Mammary epithelial cell (primary cell): ENCODE results near the gene SLC66A1.

Experiments used
- EZH2 ChIP-seq: IDR thresholded peaks from 2 replicates; pipeline ENCODE4 v1.6.1; 2012; ENCODE audit warnings: low read length, inconsistent platforms, borderline replicate concordance
- TF ChIP-seq, protein P1 (sequence below), 2 donors: IDR thresholded peaks in 1 of 2; conservative IDR thresholded peaks in 1 of 2; 2 replicates each; pipeline ENCODE4 v1.5.1; 2011 to 2012; ENCODE audit warnings: inconsistent platforms in 2 of 2, low read length in 2 of 2, mild to moderate bottlenecking in 2 of 2, control low read depth in 1 of 2, low read depth in 1 of 2; ENCODE audit not compliant: insufficient read depth in 1 of 2; ENCODE audit errors: extremely low read depth in 1 of 2

DNA sequence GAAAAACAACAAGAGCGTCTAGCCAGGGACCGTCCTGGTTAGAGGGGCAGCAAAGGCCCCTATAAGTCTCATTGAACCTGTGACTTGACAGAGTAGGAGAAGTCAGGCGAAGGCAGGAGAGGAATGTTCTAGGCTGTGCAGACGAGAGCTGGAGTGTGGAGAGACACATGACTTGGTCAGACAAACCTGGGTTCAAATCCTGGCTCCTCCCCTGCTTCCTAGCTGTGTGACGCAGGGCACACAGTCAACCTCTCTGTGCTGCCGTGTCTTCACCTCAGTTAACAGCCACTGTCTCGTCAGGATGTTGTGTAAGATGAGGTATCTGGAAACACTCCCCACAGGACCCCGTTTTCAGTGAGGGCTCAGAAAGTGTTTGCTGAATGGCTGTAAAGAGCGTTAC lies 15.6 kb downstream of the SLC66A1 start:
- TF ChIP-seq EZH2, result no peak
- TF ChIP-seq, protein P1, sequence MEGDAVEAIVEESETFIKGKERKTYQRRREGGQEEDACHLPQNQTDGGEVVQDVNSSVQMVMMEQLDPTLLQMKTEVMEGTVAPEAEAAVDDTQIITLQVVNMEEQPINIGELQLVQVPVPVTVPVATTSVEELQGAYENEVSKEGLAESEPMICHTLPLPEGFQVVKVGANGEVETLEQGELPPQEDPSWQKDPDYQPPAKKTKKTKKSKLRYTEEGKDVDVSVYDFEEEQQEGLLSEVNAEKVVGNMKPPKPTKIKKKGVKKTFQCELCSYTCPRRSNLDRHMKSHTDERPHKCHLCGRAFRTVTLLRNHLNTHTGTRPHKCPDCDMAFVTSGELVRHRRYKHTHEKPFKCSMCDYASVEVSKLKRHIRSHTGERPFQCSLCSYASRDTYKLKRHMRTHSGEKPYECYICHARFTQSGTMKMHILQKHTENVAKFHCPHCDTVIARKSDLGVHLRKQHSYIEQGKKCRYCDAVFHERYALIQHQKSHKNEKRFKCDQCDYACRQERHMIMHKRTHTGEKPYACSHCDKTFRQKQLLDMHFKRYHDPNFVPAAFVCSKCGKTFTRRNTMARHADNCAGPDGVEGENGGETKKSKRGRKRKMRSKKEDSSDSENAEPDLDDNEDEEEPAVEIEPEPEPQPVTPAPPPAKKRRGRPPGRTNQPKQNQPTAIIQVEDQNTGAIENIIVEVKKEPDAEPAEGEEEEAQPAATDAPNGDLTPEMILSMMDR (conservative IDR thresholded peaks at IDR 0.05 in 1 of 2, IDR thresholded peaks at IDR 0.05 in 1 of 2; ENCODE audit: extremely low read depth in 1 of 2, insufficient read depth in 1 of 2, low read depth in 1 of 2, low read length in 2 of 2), result no peak
